K562 (cell line): ENCODE results near the gene RRAS. TPM values are rescaled to one million over a fixed set of nuclear protein-coding genes. Genes with fewer than 3 reads are reported as not detected.

ENCODE experiments used
- ARID1B ChIP-seq: fragments of 450-650 bp; IDR thresholded peaks from 2 replicates; pipeline ENCODE4 v1.6.1; 2016; ENCODE audit warnings: antibody characterized with exemption, mild to moderate bottlenecking, inconsistent platforms
- BDP1 ChIP-seq: IDR thresholded peaks from 3 replicates; pipeline ENCODE4 v1.6.1; 2011; ENCODE audit not compliant: insufficient read length, insufficient read depth
- CHD4 ChIP-seq: fragments of 200-600 bp; sonication (generic); IDR thresholded peaks from 3 replicates; pipeline ENCODE4 v1.6.1; 2012; ENCODE audit warnings: low read depth, mild to moderate bottlenecking, mixed read lengths, low read length, inconsistent platforms; ENCODE audit not compliant: insufficient read depth, insufficient replicate concordance, poor library complexity, severe bottlenecking
- CREB5 ChIP-seq: fragments of 250-450 bp; sonication (Bioruptor Pico); IDR thresholded peaks from 2 replicates; pipeline ENCODE4 v1.5.0; 2020; ENCODE audit warnings: mild to moderate bottlenecking
- CXXC5 ChIP-seq: fragments of 250-450 bp; sonication (Bioruptor Pico); IDR thresholded peaks from 2 replicates; pipeline ENCODE4 v1.8.0; 2022; ENCODE audit warnings: inconsistent platforms, mild to moderate bottlenecking, moderate library complexity
- E2F4 ChIP-seq: sonication (generic); formaldehyde crosslinking; IDR thresholded peaks from 2 replicates; pipeline ENCODE4 v1.8.0; 2022; ENCODE audit warnings: mild to moderate bottlenecking, low read depth, missing genetic modification reagents
- FOXJ2 ChIP-seq: fragments of 200-800 bp; sonication (Bioruptor generic); IDR thresholded peaks from 2 replicates; pipeline ENCODE4 v1.6.1; 2016; ENCODE audit warnings: missing genetic modification characterization, missing compliant biosample characterization
- GMEB1 ChIP-seq: fragments of 250-450 bp; sonication (Bioruptor Pico); IDR thresholded peaks from 2 replicates; pipeline ENCODE4 v1.4.0; 2020; ENCODE audit warnings: mild to moderate bottlenecking
- IRF1 ChIP-seq: sonication (generic); formaldehyde crosslinking; IDR thresholded peaks from 2 replicates; pipeline ENCODE4 v1.8.0; 2022; ENCODE audit warnings: missing genetic modification reagents, mild to moderate bottlenecking, borderline replicate concordance
- MAFK ChIP-seq: IDR thresholded peaks from 2 replicates; pipeline ENCODE4 v1.6.1; 2011; ENCODE audit warnings: low read length, improper control_type of control experiment
- MAX ChIP-seq: sonication (generic); formaldehyde crosslinking; IDR thresholded peaks from 2 replicates; pipeline ENCODE4 v1.9.0; 2022; ENCODE audit warnings: mild to moderate bottlenecking, missing genetic modification reagents
- MNT ChIP-seq, 2 experiments: fragments of 450-650 bp; conservative IDR thresholded peaks; 2 replicates each; pipeline ENCODE4 v1.6.1; 2017; ENCODE audit warnings: mild to moderate bottlenecking in 2 of 2, moderate library complexity in 2 of 2
- RBM39 ChIP-seq: fragments of 200-400 bp; formaldehyde crosslinking; optimal IDR thresholded peaks from 2 replicates; pipeline ENCODE3; 2018; ENCODE audit warnings: low read depth, low read length
- SRSF7 ChIP-seq: fragments of 200-400 bp; formaldehyde crosslinking; optimal IDR thresholded peaks from 2 replicates; pipeline ENCODE3; 2017; ENCODE audit warnings: mild to moderate bottlenecking, low read depth, low read length
- TEAD2 ChIP-seq: fragments of 450-650 bp; IDR thresholded peaks from 2 replicates; pipeline ENCODE4 v1.6.1; 2016; ENCODE audit warnings: missing genetic modification characterization, control low read depth, missing compliant biosample characterization
- TOE1 ChIP-seq, 2 experiments: fragments of 450-650 bp in 1 of 2; sonication (generic) in 1 of 2; formaldehyde crosslinking in 1 of 2; IDR thresholded peaks; 2 replicates each; pipeline versions ENCODE4 v1.7.1 to v1.8.0; 2016 to 2022; ENCODE audit warnings: borderline replicate concordance in 2 of 2, mild to moderate bottlenecking in 2 of 2, antibody characterized with exemption in 1 of 2, inconsistent platforms in 1 of 2, low read depth in 1 of 2, missing genetic modification reagents in 1 of 2, moderate library complexity in 1 of 2
- polyA plus RNA-seq, 8 experiments: library from polyadenylated mRNA; depleted of rRNA in 4 of 8; stranded (reverse) in 5 of 8; unstranded in 3 of 8; fragments of >200 nt; fragmentation: Nextera tagmentation in 2 of 8; fragmentation: Illumina TruSeq in 1 of 8; extraction: Ambion mirVana in 2 of 8; extraction: Trizol in 1 of 8; gene quantifications; 2 replicates each; pipeline versions ENCODE4 v1.2.1 to v1.2.3, GENCODE V29; 2011 to 2014; ENCODE audit warnings: inconsistent platforms in 1 of 8, missing spikeins in 1 of 8
- total RNA-seq, 7 experiments: library from RNA; depleted of rRNA in 6 of 7; stranded (reverse); fragments of >200 nt in 6 of 7; fragmentation: Illumina TruSeq in 2 of 7; extraction: Trizol in 2 of 7; gene quantifications; 2 replicates each; pipeline versions ENCODE4 v1.2.1 to v1.2.3, GENCODE V29; 2011 to 2021; ENCODE audit warnings: low replicate concordance in 1 of 7

Gene RRAS
- total and polyA plus RNA-seq, 9 of the 15 experiments (the other 6 are each of a cell fraction or from before 2014, with no cell fraction given): 0.70 to 17.3 (median 8.2) TPM

- TF ChIP-seq CREB5 (CRISPR knock-in tag) (no peak), RBM39 (no peak), CXXC5 (no peak), TOE1 (IDR thresholded peaks at IDR 0.05; ENCODE audit: borderline replicate concordance) (no peak), TOE1 (CRISPR knock-in tag; IDR thresholded peaks at IDR 0.05; ENCODE audit: borderline replicate concordance, low read depth) (no peak), MAX (CRISPR knock-in tag) (peak; percentile 69), CHD4 (no peak), E2F4 (CRISPR knock-in tag) (no peak), FOXJ2 (tag) (no peak), ARID1B (no peak), MNT (conservative IDR thresholded peaks at IDR 0.05) (no peak), GMEB1 (no peak), SRSF7 (no peak), IRF1 (no peak), MAFK (no peak), TEAD2 (no peak), BDP1 (no peak)
Observed at GRCh38 chr19:49592486-49593232, 47.3 kb downstream of the RRAS start (continued).
